Spleen (tissue), 11 donors: ENCODE results near the gene STEAP4. TPM values are rescaled to one million over a fixed set of nuclear protein-coding genes. Genes with fewer than 3 reads are reported as not detected.

ENCODE experiments used
- DNase-seq: peaks from one replicate; pipeline ENCODE4 v3.0.0-alpha.2; 2020
- H3K27ac ChIP-seq, 8 donors: fragments of 200-600 bp; sonication (generic) in 7 of 8; 1 replicate in 4 of 8; 2 replicates in 4 of 8; pipeline versions ENCODE4 v1.5.0 to v1.8.0; 2016 to 2021; ENCODE audit warnings: inconsistent platforms in 4 of 8, mild to moderate bottlenecking in 4 of 8, moderate library complexity in 1 of 8
- H3K27me3 ChIP-seq, 7 donors: fragments of 200-600 bp; sonication (generic) in 6 of 7; replicated peaks in 1 of 7; 1 replicate in 4 of 7; 2 replicates in 3 of 7; pipeline versions ENCODE4 v1.5.0 to v1.8.0; 2016 to 2021; ENCODE audit warnings: inconsistent platforms in 3 of 7, mild to moderate bottlenecking in 1 of 7
- H3K36me3 ChIP-seq, 6 donors: fragments of 200-600 bp; sonication (generic) in 5 of 6; 1 replicate in 4 of 6; 2 replicates in 2 of 6; pipeline versions ENCODE4 v1.5.0 to v1.8.0; 2016 to 2021; ENCODE audit warnings: inconsistent platforms in 2 of 6
- H3K4me1 ChIP-seq, 6 donors: fragments of 200-600 bp; sonication (generic) in 5 of 6; 1 replicate in 3 of 6; 2 replicates in 3 of 6; pipeline versions ENCODE4 v1.5.0 to v1.8.0; 2016 to 2021; ENCODE audit warnings: inconsistent platforms in 3 of 6
- H3K4me3 ChIP-seq, 8 donors: fragments of 200-600 bp; sonication (generic) in 7 of 8; 1 replicate in 4 of 8; 2 replicates in 4 of 8; pipeline versions ENCODE4 v1.5.0 to v1.8.0; 2016 to 2021; ENCODE audit warnings: inconsistent platforms in 4 of 8, mild to moderate bottlenecking in 4 of 8, moderate library complexity in 2 of 8
- H3K9me3 ChIP-seq, 8 donors: fragments of 200-600 bp; sonication (generic) in 7 of 8; 1 replicate in 4 of 8; 2 replicates in 4 of 8; pipeline versions ENCODE4 v1.5.0 to v1.8.0; 2016 to 2021; ENCODE audit warnings: inconsistent platforms in 4 of 8
- POLR2A ChIP-seq, 3 donors: fragments of 450-650 bp; IDR thresholded peaks; one replicate each; pipeline ENCODE4 v1.5.1; 2017; ENCODE audit warnings: antibody characterized with exemption in 3 of 3, mild to moderate bottlenecking in 1 of 3
- POLR2AphosphoS5 ChIP-seq, 3 donors: sonication (generic); formaldehyde crosslinking; IDR thresholded peaks; one replicate each; pipeline ENCODE4 v1.5.1; 2017; ENCODE audit warnings: antibody characterized with exemption in 3 of 3
- WGBS, 5 donors: extraction: QIAGEN DNeasy Blood & Tissue Kit in 3 of 5; methylation state at CpG; one replicate each; pipeline versions ENCODE4 v1.1.5 to v1.1.7; 2013 to 2018; 5-methylcytosine and 5-hydroxymethylcytosine counted together
- intact Hi-C: fragments of 100-400 bp; cut with DNase I; formaldehyde crosslinking; loops from one replicate; pipeline ENCODE4 v1.15.0; 2023; ENCODE audit warnings: low total_unique reads
- polyA plus RNA-seq, 3 donors: library from polyadenylated mRNA; stranded (reverse); fragments of 200-250 nt; gene quantifications; one replicate each; pipeline ENCODE4 v1.2.1, GENCODE V29; 2013
- total RNA-seq, 7 donors: library from RNA; depleted of rRNA in 3 of 7; stranded (reverse); fragments of >200 nt in 3 of 7; fragmentation: NEBNext Ultra II Directional in 4 of 7; extraction: Animal tissue kit (Norgen Biotek cat#: 25700) in 4 of 7; gene quantifications; one replicate each; pipeline versions ENCODE4 v1.1.0 to v1.2.1, GENCODE V29; 2016 to 2021
- TF ChIP-seq, protein P1 (sequence below), 11 experiments: fragments of 200-600 bp in 7 of 11; fragments of 450-650 bp in 4 of 11; sonication (generic) in 4 of 11; IDR thresholded peaks in 8 of 11; conservative IDR thresholded peaks in 3 of 11; 1 replicate in 7 of 11; 2 replicates in 4 of 11; pipeline versions ENCODE4 v1.4.0 to v1.8.0; 2016 to 2021; ENCODE audit warnings: antibody characterized with exemption in 11 of 11, inconsistent platforms in 4 of 11, mild to moderate bottlenecking in 1 of 11
- donor health status: healthy with polysubstance abuse.
- donor health status: DM: no; HTN: no; CAD: no; lungs with moderate emphysema.
- donor health status: DM: no; HTN: no; CAD: no.
- donor health status: Bipolar disorder and iron deficiency.
- donor health status: healthy.
- donor health status: DM: no; HTN: no; CAD: no.
- donor health status: DM: yes; HTN: yes; CAD: no.

Gene STEAP4
- total and polyA plus RNA-seq, 10 donors = 0.50 to 70.7 (median 18.9) TPM

DNA sequence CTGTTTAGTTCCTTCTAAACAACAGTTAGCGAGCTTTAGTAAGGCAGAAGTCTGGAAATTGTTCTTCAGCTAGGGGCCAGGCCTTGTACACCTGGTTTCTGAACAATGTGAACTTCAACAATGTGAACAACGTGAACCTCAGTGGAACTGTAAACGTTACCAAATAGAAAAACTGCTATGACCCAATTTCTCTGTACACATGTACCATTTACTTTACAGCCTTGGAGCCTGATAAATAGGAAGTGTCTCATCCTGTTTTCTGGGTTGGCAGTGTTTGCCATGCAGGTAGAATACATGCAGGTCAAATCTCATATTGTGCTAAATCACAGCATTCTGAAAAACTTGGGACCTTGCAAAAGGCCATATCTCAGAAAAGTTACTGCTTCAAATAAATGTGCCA lies 1.6 kb downstream of the STEAP4 start:
- peaks cover 0 to 14% (median 9%) of the 10 kb centered on the region in 6 donors for H3K4me1 ChIP-seq
- H3K4me3 ChIP-seq = peak overlapping the region in 4 of 8 donors; percentile 30 to 62 (median 38)
- H3K36me3 ChIP-seq = no peaks in the 10 kb centered on the region
- intact Hi-C loops = no loop called here
- TF ChIP-seq POLR2AphosphoS5 (IDR thresholded peaks at IDR 0.05) = no peak
- WGBS, 5 donors = 78 to 89% (median 80%) methylated on average over 3 of the region's 3 CpGs
- DNase-seq = no peak
- peak overlapping the region in 2 of 8 donors; percentile 80 to 86 for H3K27ac ChIP-seq
- H3K27me3 ChIP-seq = peaks cover 0 to 37% (median 7%) of the 10 kb centered on the region in 7 donors
- no peaks in the 10 kb centered on the region for H3K9me3 ChIP-seq

DNA sequence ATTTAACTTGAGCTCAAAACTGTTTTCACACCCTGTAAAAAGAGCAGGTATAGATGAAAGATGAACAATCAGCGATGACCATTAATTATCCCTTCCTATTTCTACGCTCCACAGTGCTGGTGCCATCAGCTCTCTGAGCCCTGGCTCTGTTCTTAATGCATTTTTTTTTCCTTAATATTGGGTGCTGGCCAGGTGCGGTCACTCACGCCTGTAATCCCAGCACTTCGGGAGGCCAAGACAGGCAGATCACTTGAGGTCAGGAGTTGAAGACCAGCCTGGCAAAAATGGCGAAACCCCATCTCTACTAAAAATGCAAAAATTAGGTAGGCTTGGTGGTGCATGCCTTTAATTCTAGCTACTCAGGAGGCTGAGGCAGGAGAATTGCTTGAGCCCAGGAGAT lies 4.2 kb downstream of the STEAP4 start:
- H3K27ac ChIP-seq = no peak overlapping the region
- H3K9me3 ChIP-seq = no peaks in the 10 kb centered on the region
- DNase-seq = no peak
- H3K36me3 ChIP-seq = no peaks in the 10 kb centered on the region
- intact Hi-C loops = no loop called here
- no peak overlapping the region for H3K4me3 ChIP-seq
- TF ChIP-seq, protein P1, sequence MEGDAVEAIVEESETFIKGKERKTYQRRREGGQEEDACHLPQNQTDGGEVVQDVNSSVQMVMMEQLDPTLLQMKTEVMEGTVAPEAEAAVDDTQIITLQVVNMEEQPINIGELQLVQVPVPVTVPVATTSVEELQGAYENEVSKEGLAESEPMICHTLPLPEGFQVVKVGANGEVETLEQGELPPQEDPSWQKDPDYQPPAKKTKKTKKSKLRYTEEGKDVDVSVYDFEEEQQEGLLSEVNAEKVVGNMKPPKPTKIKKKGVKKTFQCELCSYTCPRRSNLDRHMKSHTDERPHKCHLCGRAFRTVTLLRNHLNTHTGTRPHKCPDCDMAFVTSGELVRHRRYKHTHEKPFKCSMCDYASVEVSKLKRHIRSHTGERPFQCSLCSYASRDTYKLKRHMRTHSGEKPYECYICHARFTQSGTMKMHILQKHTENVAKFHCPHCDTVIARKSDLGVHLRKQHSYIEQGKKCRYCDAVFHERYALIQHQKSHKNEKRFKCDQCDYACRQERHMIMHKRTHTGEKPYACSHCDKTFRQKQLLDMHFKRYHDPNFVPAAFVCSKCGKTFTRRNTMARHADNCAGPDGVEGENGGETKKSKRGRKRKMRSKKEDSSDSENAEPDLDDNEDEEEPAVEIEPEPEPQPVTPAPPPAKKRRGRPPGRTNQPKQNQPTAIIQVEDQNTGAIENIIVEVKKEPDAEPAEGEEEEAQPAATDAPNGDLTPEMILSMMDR (IDR thresholded peaks at IDR 0.05 in 8 of 11, conservative IDR thresholded peaks at IDR 0.05 in 3 of 11) = no peak
- TF ChIP-seq POLR2AphosphoS5 (IDR thresholded peaks at IDR 0.05) (no peak), POLR2A (IDR thresholded peaks at IDR 0.05) (no peak)
- peaks cover 0 to 35% (median 7%) of the 10 kb centered on the region in 7 donors for H3K27me3 ChIP-seq
- 82 to 93% (median 89%) methylated on average over 6 of the region's 6 CpGs for WGBS, 5 donors
- H3K4me1 ChIP-seq = peaks cover 0 to 13% (median 9%) of the 10 kb centered on the region in 6 donors

DNA sequence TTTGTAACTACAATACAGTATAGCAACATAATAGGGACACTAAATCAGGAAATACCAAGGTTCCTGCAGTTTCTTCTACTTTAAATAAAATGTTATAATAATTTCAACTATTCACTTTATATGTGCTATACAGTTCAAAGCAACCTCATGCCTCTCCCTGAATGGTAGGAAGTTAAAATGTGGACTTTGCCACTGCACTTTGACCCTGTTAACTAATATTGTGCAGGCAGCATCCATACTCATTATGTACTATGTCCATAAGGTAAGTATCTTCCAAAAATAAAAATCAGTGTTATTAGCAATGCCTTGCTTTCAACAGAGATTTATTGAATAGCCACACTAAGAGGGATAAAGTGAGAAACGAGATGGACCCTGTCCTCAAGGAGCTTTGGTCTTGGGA lies 4.8 kb downstream of the STEAP4 start:
- no peak overlapping the region for H3K27ac ChIP-seq
- H3K4me1 ChIP-seq = peaks cover 0 to 8% (median 6%) of the 10 kb centered on the region in 6 donors
- no peak for DNase-seq
- no peaks in the 10 kb centered on the region for H3K36me3 ChIP-seq
- TF ChIP-seq POLR2AphosphoS5 (IDR thresholded peaks at IDR 0.05) = no peak
- TF ChIP-seq, protein P1 (IDR thresholded peaks at IDR 0.05 in 8 of 11, conservative IDR thresholded peaks at IDR 0.05 in 3 of 11) = no peak
- no peak for TF ChIP-seq POLR2A (IDR thresholded peaks at IDR 0.05)
- intact Hi-C loops = no loop called here
- peaks cover 0 to 30% (median 6%) of the 10 kb centered on the region in 7 donors for H3K27me3 ChIP-seq
- WGBS, 5 donors = 65 to 81% (median 74%) methylated on average over 1 of the region's 1 CpG
- no peaks in the 10 kb centered on the region for H3K9me3 ChIP-seq
- no peak overlapping the region for H3K4me3 ChIP-seq

DNA sequence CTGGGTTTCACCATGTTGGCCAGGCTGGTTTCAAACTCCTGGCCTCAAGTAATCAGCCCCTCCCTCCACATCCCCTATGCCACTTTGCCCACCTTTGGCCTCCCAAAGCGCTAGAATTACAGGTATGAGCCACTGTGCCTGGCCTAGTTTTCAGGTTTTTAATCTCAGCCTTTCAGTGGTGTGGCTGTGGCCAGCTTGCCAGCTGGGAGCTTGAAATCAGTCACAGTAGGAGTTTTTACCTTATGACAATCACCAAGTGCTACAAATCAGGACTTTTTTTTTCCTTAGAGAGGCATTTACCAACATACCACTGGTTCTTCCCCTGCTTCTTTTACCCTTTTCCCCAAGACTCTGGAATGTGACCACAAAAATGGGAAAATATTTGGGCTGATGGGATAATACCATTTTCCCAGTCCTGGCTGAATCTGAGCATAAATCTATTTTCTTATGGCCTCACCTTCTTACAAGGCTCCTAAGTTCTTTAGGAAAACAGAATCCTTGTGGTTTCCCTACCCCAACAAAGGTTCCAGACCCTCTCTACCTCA lies 6.2 kb downstream of the STEAP4 start:
- 84 to 100% (median 90%) methylated on average over 1 of the region's 1 CpG for WGBS, 5 donors
- intact Hi-C loops = no loop called here
- Histone ChIP-seq H3K27ac (no peak overlapping the region), H3K36me3 (no peaks in the 10 kb centered on the region), H3K9me3 (no peaks in the 10 kb centered on the region), H3K4me3 (no peak overlapping the region), H3K4me1 (no peaks in the 10 kb centered on the region), H3K27me3 (peaks cover 0 to 15% (median 0%) of the 10 kb centered on the region in 7 donors)
- DNase-seq = no peak
- TF ChIP-seq POLR2AphosphoS5 (IDR thresholded peaks at IDR 0.05) (no peak), POLR2A (IDR thresholded peaks at IDR 0.05) (no peak)
- TF ChIP-seq, protein P1 (IDR thresholded peaks at IDR 0.05 in 8 of 11, conservative IDR thresholded peaks at IDR 0.05 in 3 of 11) = no peak
